ENCODE results near the gene HASPIN. TPM values are rescaled to one million over a fixed set of nuclear protein-coding genes. Genes with fewer than 3 reads are reported as not detected.

HASPIN gene
- polyA plus RNA-seq, 1 donor (not counting 4 experiments of a cell fraction or from before 2014, with no cell fraction given): 3.5 TPM

DNA sequence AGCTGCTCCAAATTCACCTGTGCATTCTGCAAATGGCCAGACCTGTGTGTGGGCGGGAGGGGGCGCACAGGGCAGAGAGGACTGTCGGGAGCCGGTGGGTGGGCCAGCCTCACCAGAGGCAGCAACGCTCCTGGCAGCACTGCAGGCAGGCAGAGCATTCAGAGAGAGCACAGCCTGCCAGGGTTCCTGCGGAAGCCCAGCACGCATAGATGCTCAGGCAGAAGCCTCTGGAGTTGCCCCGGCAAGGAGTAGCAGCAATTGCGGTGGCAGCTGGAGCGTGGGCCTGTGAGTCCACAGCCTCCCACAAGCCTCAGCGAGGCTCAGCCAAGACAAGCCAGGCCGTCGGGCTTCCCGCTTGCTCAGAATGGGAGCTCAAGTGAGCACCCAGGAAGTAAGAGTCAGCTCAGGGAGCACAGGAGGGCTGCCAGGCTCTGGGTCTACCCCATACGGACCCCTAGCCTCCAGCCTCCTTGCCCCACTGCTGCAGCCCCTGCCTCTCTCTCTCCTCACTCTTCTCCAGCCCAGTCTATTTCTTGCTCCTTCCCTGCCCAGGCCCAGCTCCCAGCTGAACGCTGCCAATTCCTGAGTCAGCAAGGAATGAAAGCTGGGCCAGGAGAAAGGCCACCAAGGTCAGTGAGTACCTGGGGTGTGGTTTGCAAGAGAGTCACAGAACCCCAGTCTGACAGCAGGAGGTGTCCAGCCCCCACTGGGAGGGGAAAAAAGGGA lies 45.4 kb upstream of the HASPIN start:
- DNase-seq (ENCODE audit: low read depth, low spot score): no peak
- H2AFZ ChIP-seq (ENCODE audit: control insufficient read depth, low read length): no peak overlapping the region
- no peaks in the 10 kb centered on the region for H4K20me1 ChIP-seq (ENCODE audit: control insufficient read depth, extremely low read depth, insufficient read depth, low read length)
- H3K4me3 ChIP-seq (ENCODE audit: control insufficient read depth in 2 of 3, extremely low read depth in 1 of 3, insufficient read depth in 2 of 3, low read depth in 1 of 3, low read length in 3 of 3): no peak overlapping the region
- no peaks in the 10 kb centered on the region for H3K9me1 ChIP-seq (ENCODE audit: control insufficient read depth, extremely low read depth, insufficient read depth, low read length)
- no peaks in the 10 kb centered on the region for H3K9me3 ChIP-seq (ENCODE audit: control insufficient read depth, low read depth, low read length)
- no peaks in the 10 kb centered on the region for H3K4me1 ChIP-seq (ENCODE audit: control insufficient read depth, extremely low read depth, insufficient read depth, low read length)
- dilution Hi-C loops (cut with MboI; ENCODE audit: extremely low pct_ligation_motif_present, low sequenced_read_pairs): no loop called here
- TF ChIP-seq, protein P1, sequence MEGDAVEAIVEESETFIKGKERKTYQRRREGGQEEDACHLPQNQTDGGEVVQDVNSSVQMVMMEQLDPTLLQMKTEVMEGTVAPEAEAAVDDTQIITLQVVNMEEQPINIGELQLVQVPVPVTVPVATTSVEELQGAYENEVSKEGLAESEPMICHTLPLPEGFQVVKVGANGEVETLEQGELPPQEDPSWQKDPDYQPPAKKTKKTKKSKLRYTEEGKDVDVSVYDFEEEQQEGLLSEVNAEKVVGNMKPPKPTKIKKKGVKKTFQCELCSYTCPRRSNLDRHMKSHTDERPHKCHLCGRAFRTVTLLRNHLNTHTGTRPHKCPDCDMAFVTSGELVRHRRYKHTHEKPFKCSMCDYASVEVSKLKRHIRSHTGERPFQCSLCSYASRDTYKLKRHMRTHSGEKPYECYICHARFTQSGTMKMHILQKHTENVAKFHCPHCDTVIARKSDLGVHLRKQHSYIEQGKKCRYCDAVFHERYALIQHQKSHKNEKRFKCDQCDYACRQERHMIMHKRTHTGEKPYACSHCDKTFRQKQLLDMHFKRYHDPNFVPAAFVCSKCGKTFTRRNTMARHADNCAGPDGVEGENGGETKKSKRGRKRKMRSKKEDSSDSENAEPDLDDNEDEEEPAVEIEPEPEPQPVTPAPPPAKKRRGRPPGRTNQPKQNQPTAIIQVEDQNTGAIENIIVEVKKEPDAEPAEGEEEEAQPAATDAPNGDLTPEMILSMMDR (optimal IDR thresholded peaks at IDR 0.05 in 1 of 3, IDR thresholded peaks at IDR 0.05 in 1 of 3, conservative IDR thresholded peaks at IDR 0.05 in 1 of 3; ENCODE audit: extremely low read depth in 1 of 3, insufficient read depth in 2 of 3, low read length in 3 of 3): no peak
- no peak for TF ChIP-seq EZH2 (IDR thresholded peaks at IDR 0.05; ENCODE audit: low read length)
- peaks cover 9% of the 10 kb centered on the region for H3K27me3 ChIP-seq (ENCODE audit: control insufficient read depth, extremely low read depth, insufficient read depth, low read length)
- no peak overlapping the region for H3K9ac ChIP-seq (ENCODE audit: control insufficient read depth, extremely low read depth, insufficient read depth, low read length)
- no peak overlapping the region for H3K4me2 ChIP-seq (ENCODE audit: control insufficient read depth, extremely low read depth, insufficient read depth, low read depth, low read length)
- H3K36me3 ChIP-seq (ENCODE audit: control insufficient read depth in 2 of 2, extremely low read depth in 1 of 2, insufficient read depth in 2 of 2, low read length in 2 of 2): no peaks in the 10 kb centered on the region
- H3K79me2 ChIP-seq (ENCODE audit: control insufficient read depth, insufficient read depth, low read length): no peaks in the 10 kb centered on the region
- H3K27ac ChIP-seq (ENCODE audit: control insufficient read depth, insufficient read depth, low read length): no peak overlapping the region
- no peak for FAIRE-seq

DNA sequence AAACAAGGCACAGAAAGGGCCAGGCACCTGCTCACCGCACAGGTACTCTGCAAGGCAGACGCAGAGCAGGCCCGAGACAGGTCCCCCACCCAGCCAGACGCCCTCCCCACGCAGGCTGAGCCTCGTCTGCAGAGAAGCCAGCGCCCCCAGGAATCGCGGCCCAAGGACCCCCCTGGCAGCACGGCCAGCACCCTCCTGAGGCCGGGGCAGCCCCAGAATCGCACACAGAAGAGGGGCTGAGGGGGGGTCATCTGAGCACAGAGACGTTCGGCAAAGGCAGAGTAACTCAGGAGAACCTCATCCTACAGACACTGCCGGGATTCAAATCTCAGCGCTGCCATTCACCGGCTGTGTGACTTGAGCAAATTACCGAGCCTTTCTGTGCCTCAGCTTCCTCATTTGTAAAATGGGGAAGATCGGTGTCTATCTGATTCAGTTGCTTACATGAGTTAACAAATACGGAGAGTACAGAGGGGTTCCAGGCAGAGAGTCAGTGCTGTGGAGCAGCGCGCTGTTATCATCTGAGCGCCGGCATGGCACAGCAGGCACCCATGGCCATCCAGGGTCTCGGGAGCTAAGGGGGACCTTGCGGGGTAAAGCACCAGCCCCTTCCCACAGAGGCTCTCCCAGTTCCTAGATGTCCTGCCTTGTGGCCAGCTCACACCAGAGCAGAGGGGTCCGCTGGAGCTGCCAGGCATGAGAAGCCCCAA lies 44.7 kb upstream of the HASPIN start:
- H3K9me1 ChIP-seq (ENCODE audit: control insufficient read depth, extremely low read depth, insufficient read depth, low read length): no peaks in the 10 kb centered on the region
- no peak for FAIRE-seq
- no peaks in the 10 kb centered on the region for H3K36me3 ChIP-seq (ENCODE audit: control insufficient read depth in 2 of 2, extremely low read depth in 1 of 2, insufficient read depth in 2 of 2, low read length in 2 of 2)

More for the DNA sequence above, 44.7 kb upstream of the HASPIN start:
- TF ChIP-seq, protein P1 (optimal IDR thresholded peaks at IDR 0.05 in 1 of 3, IDR thresholded peaks at IDR 0.05 in 1 of 3, conservative IDR thresholded peaks at IDR 0.05 in 1 of 3; ENCODE audit: extremely low read depth in 1 of 3, insufficient read depth in 2 of 3, low read length in 3 of 3): no peak
- no peak for TF ChIP-seq EZH2 (IDR thresholded peaks at IDR 0.05; ENCODE audit: low read length)
- H3K27ac ChIP-seq (ENCODE audit: control insufficient read depth, insufficient read depth, low read length): no peak overlapping the region
- H3K4me2 ChIP-seq (ENCODE audit: control insufficient read depth, extremely low read depth, insufficient read depth, low read depth, low read length): no peak overlapping the region
- H3K4me3 ChIP-seq (ENCODE audit: control insufficient read depth in 2 of 3, extremely low read depth in 1 of 3, insufficient read depth in 2 of 3, low read depth in 1 of 3, low read length in 3 of 3): no peak overlapping the region
- no peaks in the 10 kb centered on the region for H4K20me1 ChIP-seq (ENCODE audit: control insufficient read depth, extremely low read depth, insufficient read depth, low read length)
- no peaks in the 10 kb centered on the region for H3K79me2 ChIP-seq (ENCODE audit: control insufficient read depth, insufficient read depth, low read length)
- dilution Hi-C loops (cut with MboI; ENCODE audit: extremely low pct_ligation_motif_present, low sequenced_read_pairs): no loop called here
- no peaks in the 10 kb centered on the region for H3K4me1 ChIP-seq (ENCODE audit: control insufficient read depth, extremely low read depth, insufficient read depth, low read length)
- no peak overlapping the region for H2AFZ ChIP-seq (ENCODE audit: control insufficient read depth, low read length)
- H3K9ac ChIP-seq (ENCODE audit: control insufficient read depth, extremely low read depth, insufficient read depth, low read length): no peak overlapping the region
- no peak for DNase-seq (ENCODE audit: low read depth, low spot score)
- peaks cover 10% of the 10 kb centered on the region for H3K27me3 ChIP-seq (ENCODE audit: control insufficient read depth, extremely low read depth, insufficient read depth, low read length)
- no peaks in the 10 kb centered on the region for H3K9me3 ChIP-seq (ENCODE audit: control insufficient read depth, low read depth, low read length)
